H1 (cell line): ENCODE data around the gene ANKRD2. TPM values are rescaled to one million over a fixed set of nuclear protein-coding genes. Genes with fewer than 3 reads are reported as not detected.

Source experiments
- CTCF ChIA-PET: fragments of 300-600 bp; sonication (Branson Sonifier 250); formaldehyde crosslinking; loops from one replicate; lab custom pipeline; 2021; ENCODE audit not compliant: partially characterized antibody; lab: Charles Lee
- POLR2A ChIA-PET: fragments of 300-600 bp; sonication (Branson Sonifier 250); formaldehyde crosslinking; loops from one replicate; lab custom pipeline; 2021; ENCODE audit warnings: inconsistent platforms; ENCODE audit not compliant: partially characterized antibody; lab: Charles Lee
- DNase-seq, 2 experiments: peaks; one replicate each; pipeline versions ENCODE4 v3.0.0 to v3.0.0-alpha.2; 2010 to 2022; ENCODE audit warnings: low spot score in 2 of 2, low read depth in 1 of 2, mixed read lengths in 1 of 2
- FAIRE-seq: peaks from 2 replicates; lab custom pipeline; 2011; peaks lifted over from hg19 to GRCh38; lab: Jason Lieb, UNC
- H2AFZ ChIP-seq: 2 replicates; pipeline ENCODE4 v1.8.1; 2012; ENCODE audit warnings: low read length, inconsistent platforms
- H2AK5ac ChIP-seq: 2 replicates; pipeline ENCODE4 v1.6.1; 2013; ENCODE audit warnings: low read depth, low read length
- H2BK120ac ChIP-seq: replicated peaks from 2 replicates; pipeline ENCODE3; 2013; ENCODE audit warnings: low read depth, low read length, inconsistent platforms
- H2BK12ac ChIP-seq: 2 replicates; pipeline ENCODE4 v1.6.1; 2013; ENCODE audit warnings: low read depth, low read length
- H2BK15ac ChIP-seq: 2 replicates; pipeline ENCODE4 v1.6.1; 2013; ENCODE audit warnings: low read length
- H2BK20ac ChIP-seq: 2 replicates; pipeline ENCODE4 v1.6.1; 2013; ENCODE audit warnings: low read length
- H2BK5ac ChIP-seq: 2 replicates; pipeline ENCODE4 v1.6.1; 2013; ENCODE audit warnings: low read depth, low read length
- H3K14ac ChIP-seq: 2 replicates; pipeline ENCODE4 v1.6.1; 2013; ENCODE audit warnings: inconsistent platforms; ENCODE audit not compliant: insufficient read length
- H3K18ac ChIP-seq: 2 replicates; pipeline ENCODE4 v1.6.1; 2013; ENCODE audit warnings: low read length; ENCODE audit errors: extremely low read depth
- H3K23ac ChIP-seq: 2 replicates; pipeline ENCODE4 v1.6.1; 2013; ENCODE audit warnings: inconsistent platforms; ENCODE audit not compliant: insufficient read length
- H3K23me2 ChIP-seq: 2 replicates; pipeline ENCODE4 v1.6.1; 2013; ENCODE audit warnings: low read depth, low read length
- H3K27ac ChIP-seq: 2 replicates; pipeline ENCODE4 v1.6.1; 2011; ENCODE audit warnings: low read depth, low read length, inconsistent platforms
- H3K27me3 ChIP-seq, 4 experiments: replicated peaks in 1 of 4; 1 replicate in 1 of 4; 2 replicates in 3 of 4; pipeline versions ENCODE4 v1.6.1 to v1.8.1; 2011 to 2013; ENCODE audit warnings: low read length in 3 of 4, mild to moderate bottlenecking in 3 of 4, inconsistent platforms in 2 of 4, mixed read lengths in 2 of 4, moderate library complexity in 1 of 4; ENCODE audit not compliant: control insufficient read depth in 3 of 4, insufficient read depth in 3 of 4; ENCODE audit errors: extremely low read depth in 1 of 4
- H3K36me3 ChIP-seq, 4 experiments: 2 replicates each; pipeline versions ENCODE4 v1.6.1 to v1.8.1; 2011 to 2013; ENCODE audit warnings: mild to moderate bottlenecking in 4 of 4, low read length in 3 of 4, moderate library complexity in 2 of 4, control low read depth in 1 of 4, inconsistent platforms in 1 of 4; ENCODE audit not compliant: insufficient read depth in 4 of 4, control insufficient read depth in 2 of 4
- H3K4ac ChIP-seq: replicated peaks from 2 replicates; pipeline ENCODE3; 2013; ENCODE audit warnings: low read length, low read depth, mixed read lengths, inconsistent platforms; ENCODE audit not compliant: insufficient read length
- H3K4me1 ChIP-seq, 4 experiments: replicated peaks in 1 of 4; 1 replicate in 1 of 4; 2 replicates in 3 of 4; pipeline versions ENCODE4 v1.6.1 to v1.8.1; 2011 to 2013; ENCODE audit warnings: low read length in 3 of 4, inconsistent platforms in 2 of 4, mixed read lengths in 1 of 4; ENCODE audit not compliant: insufficient read depth in 4 of 4, control insufficient read depth in 3 of 4
- H3K4me2 ChIP-seq, 2 experiments: 2 replicates each; pipeline versions ENCODE4 v1.6.1 to v1.8.1; 2011 to 2013; ENCODE audit warnings: low read depth in 2 of 2, low read length in 2 of 2, control low read depth in 1 of 2, inconsistent platforms in 1 of 2, mild to moderate bottlenecking in 1 of 2; ENCODE audit not compliant: insufficient read depth in 1 of 2
- H3K4me3 ChIP-seq, 4 experiments: fragments of 200-600, 300-600 bp in 1 of 4; sonication (generic), shearing (Covaris generic), sonication (Bioruptor Twin) in 1 of 4; 2 replicates each; pipeline versions ENCODE4 v1.5.1 to v1.8.1; 2011 to 2016; ENCODE audit warnings: low read length in 4 of 4, low read depth in 3 of 4, control low read depth in 2 of 4, inconsistent platforms in 2 of 4, mild to moderate bottlenecking in 2 of 4, mixed read lengths in 1 of 4, moderate library complexity in 1 of 4; ENCODE audit not compliant: insufficient read depth in 2 of 4; ENCODE audit errors: extremely low read depth in 1 of 4
- H3K56ac ChIP-seq: replicated peaks from 2 replicates; pipeline ENCODE3; 2013; ENCODE audit warnings: low read depth, mild to moderate bottlenecking, mixed read lengths, low read length, inconsistent platforms; ENCODE audit not compliant: insufficient read length
- H3K79me1 ChIP-seq: 2 replicates; pipeline ENCODE4 v1.6.1; 2013; ENCODE audit warnings: low read depth, low read length, control low read depth
- H3K79me2 ChIP-seq, 2 experiments: 2 replicates each; pipeline versions ENCODE4 v1.6.1 to v1.8.1; 2012 to 2013; ENCODE audit warnings: low read length in 2 of 2, mild to moderate bottlenecking in 2 of 2, inconsistent platforms in 1 of 2; ENCODE audit not compliant: insufficient read depth in 2 of 2, control insufficient read depth in 1 of 2
- H3K9ac ChIP-seq, 4 experiments: replicated peaks in 1 of 4; 1 replicate in 1 of 4; 2 replicates in 3 of 4; pipeline versions ENCODE4 v1.6.1 to v1.8.1; 2011 to 2013; ENCODE audit warnings: low read depth in 3 of 4, low read length in 3 of 4, control low read depth in 2 of 4, mild to moderate bottlenecking in 2 of 4, moderate library complexity in 2 of 4, inconsistent platforms in 1 of 4; ENCODE audit errors: extremely low read depth in 1 of 4
- H3K9me3 ChIP-seq, 2 experiments: 2 replicates each; pipeline versions ENCODE4 v1.6.1 to v1.8.1; 2012 to 2013; ENCODE audit warnings: mild to moderate bottlenecking in 2 of 2, moderate library complexity in 2 of 2, control low read depth in 1 of 2, inconsistent platforms in 1 of 2, low read depth in 1 of 2, low read length in 1 of 2, mixed read lengths in 1 of 2; ENCODE audit not compliant: insufficient read depth in 2 of 2
- H4K20me1 ChIP-seq, 2 experiments: replicated peaks in 1 of 2; 2 replicates each; pipeline versions ENCODE3 to v1.8.1; 2011 to 2013; ENCODE audit warnings: inconsistent platforms in 2 of 2, low read length in 2 of 2, mild to moderate bottlenecking in 1 of 2; ENCODE audit not compliant: insufficient read depth in 2 of 2, control insufficient read depth in 1 of 2
- H4K5ac ChIP-seq: 2 replicates; pipeline ENCODE4 v1.6.1; 2013; ENCODE audit warnings: low read length, low read depth, mixed read lengths, inconsistent platforms; ENCODE audit not compliant: insufficient read length
- H4K8ac ChIP-seq: 2 replicates; pipeline ENCODE4 v1.8.0; 2013; ENCODE audit warnings: mild to moderate bottlenecking, moderate library complexity, low read length, inconsistent platforms; ENCODE audit not compliant: insufficient read depth; ENCODE audit errors: extremely low read depth
- H4K91ac ChIP-seq: replicated peaks from 2 replicates; pipeline ENCODE3; 2013; ENCODE audit warnings: low read length, mixed read lengths, inconsistent platforms; ENCODE audit not compliant: insufficient read length
- BACH1 ChIP-seq: IDR thresholded peaks from 2 replicates; pipeline ENCODE4 v1.6.1; 2012; ENCODE audit warnings: low read length, improper control_type of control experiment
- BCL11A ChIP-seq, 2 experiments: IDR thresholded peaks; one replicate each; pipeline ENCODE4 v1.6.1; 2011; ENCODE audit warnings: low read depth in 2 of 2, low read length in 2 of 2, mild to moderate bottlenecking in 2 of 2
- BRCA1 ChIP-seq: IDR thresholded peaks from 2 replicates; pipeline ENCODE4 v1.6.1; 2012; ENCODE audit warnings: low read depth, low read length, improper control_type of control experiment
- CEBPB ChIP-seq: IDR thresholded peaks from 2 replicates; pipeline ENCODE4 v1.6.1; 2012; ENCODE audit warnings: low read depth, low read length
- EZH2 ChIP-seq: fragments of 200-600 bp; sonication (generic); IDR thresholded peaks from 2 replicates; pipeline ENCODE4 v1.7.1; 2012; ENCODE audit warnings: low read depth, mild to moderate bottlenecking, moderate library complexity, low read length, inconsistent platforms; ENCODE audit not compliant: severe bottlenecking
- SAP30 ChIP-seq: fragments of 300-600 bp; sonication (generic); IDR thresholded peaks from 2 replicates; pipeline ENCODE4 v1.7.1; 2012; ENCODE audit warnings: low read length, moderate library complexity, mild to moderate bottlenecking, inconsistent platforms; ENCODE audit not compliant: insufficient read depth, insufficient replicate concordance
- SIN3A ChIP-seq, 2 experiments: IDR thresholded peaks in 1 of 2; conservative IDR thresholded peaks in 1 of 2; 2 replicates each; pipeline ENCODE4 v1.6.1; 2011 to 2012; ENCODE audit warnings: low read length in 2 of 2, improper control_type of control experiment in 1 of 2, low read depth in 1 of 2, mild to moderate bottlenecking in 1 of 2
- SRF ChIP-seq: IDR thresholded peaks from 2 replicates; pipeline ENCODE4 v1.6.1; 2011; ENCODE audit warnings: mild to moderate bottlenecking, low read depth, low read length, moderate library complexity
- TCF12 ChIP-seq: IDR thresholded peaks from 2 replicates; pipeline ENCODE4 v1.6.1; 2011; ENCODE audit warnings: low read depth, mild to moderate bottlenecking, low read length
- USF2 ChIP-seq: IDR thresholded peaks from 2 replicates; pipeline ENCODE4 v1.6.1; 2011; ENCODE audit warnings: low read length, improper control_type of control experiment
- WGBS, 2 experiments: shearing (Covaris generic) in 1 of 2; methylation state at CpG; one replicate each; pipeline versions ENCODE4 v1.1.6 to v1.1.7; 2013 to 2015; ENCODE audit warnings: low lambda C conversion rate in 2 of 2, mixed read lengths in 2 of 2, inconsistent platforms in 1 of 2, low coverage in 1 of 2, missing lambda C conversion rate in 1 of 2; ENCODE audit not compliant: insufficient replicate concordance in 2 of 2, insufficient coverage in 1 of 2, insufficient read length in 1 of 2; ENCODE audit errors: extremely low coverage in 1 of 2, missing lambda C conversion rate in 1 of 2; 5-methylcytosine and 5-hydroxymethylcytosine counted together
- polyA plus RNA-seq, 7 experiments: library from polyadenylated mRNA; depleted of rRNA in 3 of 7; stranded (reverse) in 5 of 7; unstranded in 2 of 7; fragments of >200 nt in 5 of 7; fragments of 200-250 nt in 2 of 7; gene quantifications; 1 replicate in 5 of 7; 2 replicates in 1 of 7; 4 replicates in 1 of 7; pipeline versions ENCODE4 v1.2.1 to v1.2.3, GENCODE V29; 2011 to 2013; ENCODE audit warnings: missing spikeins in 2 of 7, mixed read lengths in 2 of 7
- total RNA-seq: library from RNA; stranded (reverse); fragmentation: NEBNext Ultra II Directional; extraction: Animal tissue kit (Norgen Biotek cat#: 25700); gene quantifications from 2 replicates; pipeline ENCODE4 v1.2.1, GENCODE V29; 2021

Gene ANKRD2
- total and polyA plus RNA-seq, 2 of the 8 experiments (the other 6 are each of a cell fraction or from before 2014, with no cell fraction given), result not detected

GRCh38 chr10:97573021-97573420, 442 bp downstream of the ANKRD2 start:
- Histone ChIP-seq H2AFZ (no peak overlapping the region), H2BK120ac (no peak overlapping the region), H3K27me3 (no peaks in the 10 kb centered on the region; a peak in 1 of 7 replicates), H3K4ac (no peak overlapping the region), H3K79me1 (no peaks in the 10 kb centered on the region), H2BK5ac (no peak overlapping the region), H2BK12ac (no peak overlapping the region), H3K23ac (no peak overlapping the region), H3K56ac (no peak overlapping the region), H4K20me1 (peaks cover 0 to 2% of the 10 kb centered on the region in 2 experiments), H3K79me2 (no peaks in the 10 kb centered on the region), H2BK15ac (no peak overlapping the region), H3K36me3 (peaks cover 0 to 14% (median 2%) of the 10 kb centered on the region in 4 experiments; a peak in 4 of 8 replicates), H3K23me2 (no peaks in the 10 kb centered on the region), H4K8ac (no peak overlapping the region), H2AK5ac (no peak overlapping the region), H3K27ac (no peak overlapping the region), H2BK20ac (no peak overlapping the region), H3K18ac (no peak overlapping the region), H4K91ac (no peak overlapping the region), H3K4me1 (peaks cover 2 to 6% (median 4%) of the 10 kb centered on the region in 4 experiments; a peak in 3 of 7 replicates), H4K5ac (no peak overlapping the region), H3K4me3 (no peak overlapping the region), H3K9me3 (no peaks in the 10 kb centered on the region), H3K14ac (no peak overlapping the region), H3K4me2 (no peak overlapping the region), H3K9ac (no peak overlapping the region)
- no peak for FAIRE-seq
- 88% methylated on average over 2 of the region's 2 CpGs; no CpG with 5 or more reads in 1 of the 2 experiments for WGBS, 2 experiments
- CTCF ChIA-PET, result interaction anchor here (0.6 to 12.9 kb wide), 26 partner anchors 11 to 124 kb away, joined by 3 to 169 read pairs (median 7); partner anchors contain the start of genes C10orf62 and HOGA1
- POLR2A ChIA-PET, result interaction anchor here (1.7 kb wide), 1 partner anchor 9 kb away, joined by 8 read pairs; no protein-coding TSS in a partner anchor
- no peak for DNase-seq
- TF ChIP-seq BRCA1 (no peak), CEBPB (no peak), BACH1 (no peak), SIN3A (conservative IDR thresholded peaks at IDR 0.05 in 1 of 2, IDR thresholded peaks at IDR 0.05 in 1 of 2; ENCODE audit: low read depth in 1 of 2, low read length in 2 of 2) (no peak), USF2 (no peak), SAP30 (no peak), BCL11A (IDR thresholded peaks at IDR 0.05; ENCODE audit: low read depth in 2 of 2, low read length in 2 of 2) (no peak), TCF12 (no peak), SRF (no peak), EZH2 (no peak)
